GM21717 (cell line): Measurements from ENCODE around the gene PTAR1.

Experiments
- ATAC-seq: cut with Tn5 transposase; IDR thresholded peaks from one replicate; pipeline ENCODE4 v1.9.1; 2021; ENCODE audit warnings: mild to moderate bottlenecking, moderate library complexity; ENCODE audit not compliant: unreplicated experiment

PTAR1 gene

DNA sequence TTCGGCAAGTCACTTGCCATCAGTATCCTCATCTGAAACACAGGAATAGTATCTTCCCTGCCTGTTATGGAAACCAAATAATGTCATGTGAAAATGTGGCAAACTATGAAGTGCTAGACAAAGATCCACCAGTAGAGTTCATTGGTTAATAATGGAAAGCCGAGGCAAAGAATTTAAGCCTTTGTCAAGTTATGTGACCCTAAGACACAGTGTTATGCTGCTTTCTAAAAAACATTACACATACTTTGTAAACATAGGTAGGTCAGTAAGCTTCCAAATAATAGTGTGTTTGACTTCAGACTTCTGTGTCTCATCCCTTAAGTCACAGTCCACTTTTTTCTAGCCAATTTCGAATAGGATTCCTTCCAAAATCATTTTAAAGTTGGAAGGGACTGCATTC lies 6.0 kb downstream of the PTAR1 start:
- ATAC-seq = no peak

DNA sequence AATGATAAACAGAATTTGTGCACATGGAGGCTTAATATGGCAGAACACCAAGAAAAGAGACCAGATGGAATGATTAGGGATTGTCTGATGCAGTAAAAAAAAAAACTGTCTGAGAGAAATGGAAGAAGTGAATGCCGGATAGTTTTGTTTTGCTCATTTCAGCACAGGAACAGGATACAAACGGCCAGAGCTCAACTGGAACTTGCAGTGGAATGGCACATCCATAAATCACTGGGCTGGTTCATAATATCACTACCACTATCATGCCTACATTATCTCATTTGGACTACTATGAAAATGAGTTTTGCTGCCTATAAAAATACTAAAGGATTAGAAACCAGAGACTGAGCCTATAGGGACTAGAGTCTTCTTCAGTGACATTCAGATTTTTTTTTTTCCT lies 9.7 kb downstream of the PTAR1 start:
- ATAC-seq = no peak

DNA sequence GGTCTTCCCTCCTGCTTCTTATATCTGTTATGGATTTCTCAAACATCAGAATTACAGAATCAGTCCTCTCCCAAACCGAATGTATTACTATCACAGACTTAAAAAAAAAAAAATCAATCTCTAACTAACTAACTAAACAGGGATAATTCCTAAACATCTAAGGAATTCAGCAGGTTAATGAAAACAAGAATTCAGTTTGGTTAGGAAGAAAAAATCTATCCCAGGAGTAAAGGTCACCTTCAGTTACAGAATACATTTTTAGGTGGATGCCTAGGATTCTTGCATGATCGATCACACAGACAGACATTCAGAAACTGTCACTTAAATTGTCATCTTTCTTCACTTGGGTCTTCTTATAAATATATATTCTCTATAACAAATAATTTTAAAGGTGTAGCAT lies 11.5 kb downstream of the PTAR1 start:
- ATAC-seq = no peak

DNA sequence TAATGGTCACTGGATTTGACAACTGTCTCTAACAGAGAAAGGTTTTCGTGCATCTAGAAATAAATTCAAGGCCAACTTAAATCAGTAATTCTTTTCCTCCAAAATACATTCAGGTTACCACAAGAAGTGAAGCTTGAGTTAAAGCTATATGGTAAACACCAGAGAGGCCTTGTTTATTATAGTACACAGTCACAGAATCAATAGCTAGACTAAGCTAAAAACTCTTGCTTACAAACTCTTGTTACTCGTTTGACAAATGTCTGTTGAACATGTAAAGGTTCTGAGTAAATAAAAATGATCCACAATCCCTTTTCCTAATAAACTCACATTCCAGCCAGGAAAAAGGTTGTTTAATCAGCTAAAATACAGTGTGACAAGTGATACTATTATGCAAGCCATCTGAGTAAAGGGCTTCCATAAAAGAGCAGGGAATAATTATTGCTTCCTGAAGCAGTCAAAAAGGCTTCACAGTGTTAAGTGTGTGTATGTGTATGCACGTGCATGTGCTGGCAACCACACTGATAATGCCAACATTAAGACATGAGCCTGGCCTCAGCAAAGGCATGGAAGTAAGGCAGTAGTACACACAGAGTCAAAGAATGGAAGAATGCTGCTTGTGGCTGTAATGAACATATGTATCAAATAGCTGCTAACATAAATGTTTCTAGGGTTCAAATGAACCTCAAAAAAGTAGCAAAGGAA lies 12.8 kb downstream of the PTAR1 start:
- no peak for ATAC-seq

DNA sequence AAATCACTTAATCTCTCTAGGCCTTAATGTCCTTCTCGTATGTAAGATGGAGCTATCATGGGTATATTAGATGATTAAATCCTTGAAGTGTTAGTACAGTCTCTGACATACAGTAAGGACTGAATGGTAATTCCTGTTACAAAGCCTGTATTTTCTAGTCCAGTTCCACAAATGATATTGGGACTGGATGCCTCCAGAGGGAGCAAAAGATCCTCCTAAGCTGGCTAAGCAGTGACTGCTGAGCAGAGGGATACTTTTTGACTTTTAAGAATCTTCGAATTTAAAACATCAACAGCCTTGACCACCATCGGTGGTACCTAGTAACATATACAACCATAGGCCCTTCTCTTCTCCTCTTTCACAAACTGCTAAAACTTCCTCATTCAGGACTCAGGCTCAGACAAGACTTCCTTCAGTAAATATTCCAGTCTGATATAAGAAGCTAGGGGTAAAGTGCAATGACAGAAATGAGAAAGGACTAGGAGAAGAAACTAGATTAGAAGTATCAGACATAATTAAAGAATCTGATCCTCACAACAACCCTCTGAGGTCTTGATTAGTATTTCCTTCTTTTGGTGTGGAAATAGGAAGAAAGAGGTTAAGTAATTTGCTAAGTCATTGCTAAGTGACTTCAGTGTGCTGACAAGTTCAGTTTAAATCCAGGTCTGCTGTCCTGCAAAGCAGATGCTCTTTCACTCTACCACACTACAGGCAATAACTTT lies 13.9 kb downstream of the PTAR1 start:
- ATAC-seq = no peak

DNA sequence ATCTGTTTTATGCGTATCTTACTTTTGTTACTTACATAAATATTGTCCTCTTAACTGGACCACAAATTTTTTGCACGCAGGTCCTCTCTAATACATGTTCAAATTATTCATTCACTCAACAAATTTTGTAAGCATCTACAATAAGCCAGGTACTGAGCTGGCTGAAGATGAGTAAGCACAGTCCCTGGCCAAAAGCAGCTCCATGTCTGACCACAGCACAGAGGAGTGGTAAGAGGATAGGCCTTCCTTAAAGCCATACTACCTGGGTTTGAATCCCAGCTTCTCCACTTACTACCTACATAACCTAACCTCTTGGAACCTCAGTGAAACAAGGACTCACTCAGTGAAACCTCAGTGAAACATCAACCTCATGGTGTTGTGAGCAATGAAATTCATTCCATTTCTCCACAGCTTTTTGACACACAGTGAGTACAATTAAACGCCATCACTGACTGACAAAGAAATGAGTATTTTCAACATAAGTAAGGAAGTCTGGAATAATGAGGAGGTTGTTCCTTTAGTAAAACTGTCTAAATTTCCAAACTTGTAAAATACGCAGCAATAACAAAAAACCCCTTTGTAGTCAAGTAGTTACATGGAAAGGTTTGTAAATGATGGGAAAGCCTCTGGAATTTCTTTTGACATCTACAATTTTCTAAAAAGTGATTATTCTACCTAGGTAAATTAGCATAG lies 15.0 kb downstream of the PTAR1 start:
- no peak for ATAC-seq

DNA sequence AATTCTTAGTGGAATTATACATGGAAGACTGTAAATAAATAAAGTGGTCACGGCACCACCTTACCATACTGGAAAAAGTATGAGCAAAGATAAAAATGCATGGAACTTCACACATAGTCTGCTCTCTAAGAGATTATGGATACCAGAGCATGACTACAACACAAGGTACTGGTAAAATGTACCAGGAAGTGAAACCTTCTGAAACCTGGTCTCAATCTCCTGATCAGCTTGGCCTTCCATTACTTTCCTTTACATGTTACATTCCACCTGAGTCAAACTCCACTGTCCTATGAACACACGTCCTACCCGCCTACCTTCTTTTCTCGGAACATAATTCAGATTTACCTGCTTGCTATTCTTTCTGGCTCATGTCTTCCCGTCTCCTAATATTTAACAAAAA lies 15.9 kb downstream of the PTAR1 start:
- peak; percentile 50 for ATAC-seq

DNA sequence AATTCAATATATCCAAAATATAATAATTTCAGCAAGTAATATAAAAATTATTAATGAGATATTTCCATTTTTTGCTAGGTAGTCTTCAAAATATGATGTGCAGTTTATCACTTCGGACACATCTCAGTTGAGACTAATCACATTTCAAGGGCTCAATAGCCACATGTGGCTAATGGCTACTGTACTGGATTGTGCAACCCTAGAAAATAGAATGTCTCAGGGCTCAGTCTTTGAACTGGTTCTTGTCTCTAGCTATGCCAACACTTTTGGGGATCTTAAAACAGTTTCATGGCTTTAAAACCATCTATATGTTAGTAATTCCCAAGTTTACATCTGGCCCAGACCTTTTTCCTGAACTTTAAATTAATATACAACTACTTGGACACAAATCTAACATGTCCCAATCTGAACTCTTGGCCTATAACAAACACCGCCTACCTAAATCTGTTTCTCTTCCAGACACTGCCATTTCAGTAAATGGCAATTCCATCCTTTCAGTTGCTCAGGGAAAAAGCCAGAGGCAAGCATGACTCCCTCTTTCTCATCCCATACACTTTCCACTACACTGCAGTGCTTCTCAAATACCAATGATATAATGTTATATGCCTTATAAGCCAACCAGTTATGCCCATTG lies 18.8 kb downstream of the PTAR1 start:
- no peak for ATAC-seq

DNA sequence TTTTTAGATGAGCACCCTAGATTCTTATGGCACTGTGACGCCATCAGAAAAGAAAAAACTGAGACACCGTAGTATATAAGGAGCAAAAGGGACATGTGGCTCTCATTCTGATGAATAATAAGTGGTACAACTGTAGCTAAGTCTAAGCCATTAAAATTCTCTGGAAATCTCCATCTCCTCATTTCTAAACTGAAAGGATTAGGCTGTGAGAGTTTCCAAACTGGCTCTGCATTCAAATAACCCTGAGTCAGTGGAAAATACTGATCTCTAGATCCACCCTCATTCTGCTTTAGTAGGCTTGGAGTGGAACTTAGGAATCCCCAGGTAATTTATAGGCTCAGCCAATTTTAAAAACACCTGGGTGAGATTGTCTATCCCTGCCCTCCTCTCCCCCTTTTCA lies 28.5 kb downstream of the PTAR1 start:
- no peak for ATAC-seq

DNA sequence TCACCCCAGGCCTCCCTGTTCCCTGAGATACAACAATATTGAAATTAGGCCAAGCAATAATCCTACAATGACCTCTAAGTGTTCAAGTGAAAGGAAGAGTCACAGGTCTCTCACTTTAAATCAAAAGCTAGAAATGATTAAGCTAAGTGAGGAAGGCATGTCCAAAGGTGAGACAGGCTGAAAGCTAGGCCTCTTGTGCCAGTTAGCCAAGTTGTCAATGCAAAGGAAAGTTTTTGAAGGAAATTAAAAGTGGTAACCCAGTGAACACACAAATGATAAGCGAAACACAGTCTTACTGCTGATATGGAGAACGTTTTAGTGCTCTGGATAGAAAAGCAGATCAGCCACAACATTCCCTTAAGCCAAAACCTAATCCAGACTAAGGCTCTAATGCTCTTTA lies 39.8 kb downstream of the PTAR1 start:
- ATAC-seq = no peak

DNA sequence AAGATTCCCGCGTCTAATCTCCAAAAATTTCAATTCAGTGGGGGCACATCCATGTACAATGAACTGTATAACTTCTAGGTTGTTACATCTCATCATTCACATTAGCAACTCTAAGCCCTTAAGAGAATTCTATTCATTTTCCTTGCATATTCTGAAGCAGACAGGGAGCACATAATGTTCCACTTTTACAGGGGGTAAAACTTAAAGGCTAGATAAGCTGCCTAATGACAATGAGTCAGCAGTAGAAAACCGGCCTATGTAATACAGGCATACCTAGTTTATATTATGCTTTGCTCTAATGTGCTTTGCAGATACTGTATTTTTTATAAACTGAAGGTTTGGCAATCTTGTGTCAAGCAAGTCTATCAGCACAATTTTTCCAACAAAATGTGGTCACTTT lies 40.4 kb downstream of the PTAR1 start:
- ATAC-seq = no peak

DNA sequence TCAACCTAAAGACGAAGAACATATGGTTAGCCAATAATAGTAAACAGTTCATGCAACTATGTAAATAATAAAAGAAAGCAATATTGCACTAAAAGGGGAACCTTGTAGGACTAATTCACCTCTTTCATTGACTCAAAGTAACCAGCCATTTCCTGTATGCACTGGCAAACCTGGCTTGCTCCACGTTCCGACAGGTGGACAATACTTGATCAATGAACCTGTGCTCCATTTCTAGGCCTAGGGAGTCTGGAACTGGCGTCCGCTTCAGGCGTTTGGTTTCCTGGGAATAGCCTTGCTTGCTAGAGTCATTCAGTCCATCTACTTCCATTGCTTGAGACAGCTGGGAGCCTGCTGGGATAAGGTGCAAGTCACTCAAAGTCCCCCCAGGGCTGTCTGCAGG lies 41.6 kb downstream of the PTAR1 start:
- ATAC-seq = no peak

DNA sequence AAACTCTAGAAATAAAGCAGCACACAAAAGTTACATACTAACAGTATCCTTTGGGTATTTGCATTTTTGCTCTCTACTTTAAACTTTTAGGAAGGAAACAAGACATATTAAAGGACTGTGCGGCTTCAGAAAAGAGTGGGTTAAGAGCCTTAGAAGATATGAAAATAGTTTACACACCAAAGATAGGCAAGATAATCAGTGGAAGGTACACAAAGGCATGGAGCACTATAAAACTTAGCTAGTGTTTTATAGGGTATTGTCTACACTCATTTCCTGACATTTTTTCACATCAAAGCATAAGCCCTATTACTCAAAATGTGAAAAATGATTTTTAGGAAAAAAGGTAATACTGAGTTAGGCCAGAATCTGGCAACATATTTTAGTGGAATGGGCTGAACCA lies 44.0 kb downstream of the PTAR1 start:
- ATAC-seq = no peak

DNA sequence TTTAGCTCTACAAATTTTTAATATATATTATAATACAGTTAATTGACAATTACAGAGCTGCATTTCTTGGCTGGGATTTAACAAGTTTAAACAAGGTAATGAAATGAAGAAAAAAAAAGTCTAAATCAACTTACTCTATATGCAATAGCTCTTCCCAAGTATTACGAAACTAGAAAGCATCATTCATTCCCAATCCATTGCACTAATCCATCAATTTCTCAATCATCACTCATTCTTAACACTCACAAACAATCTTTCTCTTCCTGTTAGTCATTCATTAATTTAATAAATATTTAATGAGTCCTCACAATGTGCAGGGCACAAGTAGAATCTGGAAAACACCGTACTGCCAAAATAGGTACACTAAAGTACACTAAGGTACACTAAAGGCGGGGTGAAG lies 44.7 kb downstream of the PTAR1 start:
- no peak for ATAC-seq

DNA sequence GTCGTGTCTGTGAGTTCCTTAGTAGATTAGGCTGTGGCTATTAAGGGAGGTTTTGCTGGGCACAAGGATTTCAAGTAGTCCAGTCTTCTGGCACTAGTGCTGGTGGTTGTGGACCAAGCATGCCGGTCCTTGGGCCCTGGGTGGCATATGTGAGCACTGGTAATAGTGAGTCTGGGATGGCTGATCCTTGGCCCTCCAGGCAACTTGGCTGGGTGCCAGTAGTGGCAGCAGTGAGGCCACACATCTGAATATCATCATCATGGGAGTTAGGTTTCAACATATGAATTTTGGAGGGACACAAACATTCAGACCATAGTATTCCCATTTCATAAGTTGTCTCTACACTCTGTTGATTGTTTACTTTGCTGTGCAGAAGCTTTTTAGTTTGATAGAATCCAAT lies 62.3 kb downstream of the PTAR1 start:
- no peak for ATAC-seq

DNA sequence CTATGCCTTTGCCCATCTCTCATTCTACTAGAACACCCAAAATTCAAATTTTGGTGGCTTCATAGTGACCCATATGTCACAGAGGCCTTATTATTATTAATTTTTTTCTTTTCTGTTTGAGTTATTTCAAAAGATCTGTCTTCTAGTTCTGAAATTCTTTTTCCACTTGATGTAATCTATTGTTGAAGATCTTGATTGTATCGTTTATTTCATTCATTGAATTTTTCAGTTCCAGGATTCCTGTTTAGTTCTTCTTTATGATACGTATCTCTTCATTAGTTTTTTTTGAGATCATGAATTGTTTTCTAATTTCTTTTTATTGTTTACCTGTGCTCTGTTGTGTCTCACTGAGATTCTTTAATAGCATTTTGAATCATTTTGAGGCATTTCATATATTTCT lies 63.0 kb downstream of the PTAR1 start:
- ATAC-seq = no peak

DNA sequence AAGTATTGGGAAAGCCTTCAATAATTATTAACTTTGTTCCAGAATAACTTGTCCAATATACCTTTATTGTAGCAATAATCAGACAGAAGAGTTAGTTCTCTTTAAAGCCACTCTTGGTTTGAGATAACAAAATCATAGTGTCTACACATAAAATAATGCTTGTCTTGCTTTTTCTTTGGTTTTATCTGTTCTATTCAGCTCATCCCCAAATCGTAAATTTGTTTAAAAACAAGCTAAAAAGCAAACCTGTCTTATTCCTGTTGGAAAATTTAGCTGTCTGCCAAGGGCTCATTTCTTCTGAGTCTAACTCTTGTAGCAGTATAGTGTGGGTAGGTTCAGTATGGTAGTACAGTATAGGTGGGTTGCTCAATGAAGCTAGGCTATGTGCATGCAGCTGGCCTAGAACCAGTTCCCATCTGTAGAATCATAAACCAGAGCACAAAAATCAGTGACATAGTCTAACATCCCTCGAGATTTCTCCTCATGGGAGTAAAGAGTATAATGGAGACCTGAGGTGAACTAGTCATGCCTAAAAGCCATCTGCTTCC lies 69.7 kb downstream of the PTAR1 start:
- no peak for ATAC-seq

DNA sequence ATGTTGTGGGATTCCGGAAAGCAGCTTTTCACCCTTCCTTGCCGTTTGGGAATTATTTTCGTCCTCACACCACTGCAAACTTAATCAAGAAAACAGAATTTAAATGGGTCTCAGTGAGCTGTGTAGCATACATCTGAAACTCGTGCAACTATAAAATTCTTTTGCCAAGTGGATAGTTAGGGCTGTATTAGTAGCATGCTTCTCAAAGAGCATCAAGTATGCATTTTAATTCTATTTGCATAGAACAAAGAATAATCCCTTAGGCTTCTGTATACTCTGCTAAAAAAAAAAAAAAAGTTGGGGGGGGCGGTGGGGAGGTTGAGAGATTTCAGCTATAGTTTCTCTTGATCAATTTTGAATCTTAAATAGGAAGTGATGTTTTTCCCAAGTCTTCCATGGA lies 75.9 kb downstream of the PTAR1 start:
- no peak for ATAC-seq

DNA sequence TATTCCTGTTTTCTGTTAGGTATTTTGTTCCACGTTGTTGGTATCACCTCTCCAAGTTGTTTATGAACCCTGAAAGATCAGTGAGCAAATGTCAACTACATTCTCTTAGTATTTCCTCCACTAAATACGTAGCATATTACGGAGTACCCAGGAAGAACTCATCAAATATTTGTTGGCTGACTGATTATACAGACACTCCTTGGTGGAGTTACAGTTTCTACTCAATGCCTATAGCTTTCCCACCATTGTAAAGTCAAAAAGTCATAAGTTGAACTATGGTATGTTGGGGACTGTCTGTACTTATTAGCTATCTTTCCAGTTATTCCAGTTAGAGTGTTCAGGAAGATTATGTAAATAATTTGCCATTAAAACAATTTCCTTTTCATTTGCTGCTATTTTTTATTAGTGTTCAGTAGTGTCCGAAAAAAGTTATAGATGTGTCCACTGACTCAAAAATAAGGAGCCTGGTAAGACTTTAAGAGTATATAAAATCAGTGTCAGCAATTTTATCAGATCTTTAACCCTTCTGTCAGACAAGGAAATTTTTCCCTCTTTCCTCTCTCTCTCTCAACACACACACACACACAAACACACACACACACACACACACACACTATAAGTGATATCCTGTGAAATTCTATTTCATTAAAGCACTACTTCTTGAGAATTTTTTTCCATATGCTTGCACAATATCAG lies 80.8 kb downstream of the PTAR1 start:
- ATAC-seq = no peak

DNA sequence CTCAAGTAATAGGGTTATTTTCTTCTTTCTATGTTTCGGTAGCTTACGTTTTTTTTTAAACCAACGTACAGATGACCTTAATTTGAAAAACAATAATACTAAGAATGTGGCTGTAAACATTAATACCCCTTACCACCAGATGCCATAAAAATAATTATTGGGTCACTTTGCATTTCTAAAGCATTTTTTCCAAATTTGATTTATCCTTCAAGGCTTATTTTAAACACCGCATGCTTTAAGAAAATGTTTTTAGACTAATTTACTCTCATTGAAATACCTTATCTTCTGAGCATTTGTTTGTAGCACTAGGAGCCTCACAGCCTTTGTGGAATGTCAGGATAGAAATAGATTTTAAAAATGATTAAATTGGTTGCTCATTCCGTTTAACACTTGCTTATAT lies 81.9 kb downstream of the PTAR1 start:
- ATAC-seq = no peak

DNA sequence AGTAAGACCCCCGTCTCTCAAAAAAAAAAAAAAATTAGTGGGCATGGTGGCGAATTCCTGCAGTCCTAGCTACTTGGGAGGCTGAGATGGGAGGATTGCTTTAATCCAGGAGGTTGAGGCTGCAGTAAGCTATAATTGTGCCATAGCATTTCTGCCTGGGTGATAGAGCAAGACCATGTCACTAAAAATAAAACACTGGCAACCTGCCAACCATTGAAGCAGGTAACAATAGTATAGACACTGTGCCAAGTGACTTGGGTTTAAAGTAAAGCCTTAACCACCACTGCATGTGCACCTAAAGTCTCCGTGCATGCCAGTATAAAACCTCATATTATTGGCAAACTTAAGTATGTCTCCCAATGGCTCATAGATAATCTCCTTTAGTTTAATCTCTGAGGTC lies 84.2 kb downstream of the PTAR1 start:
- no peak for ATAC-seq
